ENCODE results near the gene PNPLA1.
"Not testable (repeated sequence)": the region's sequence is repeated elsewhere in the genome, so short reads cannot be mapped to it uniquely, and the experiment has no call there.

Gene PNPLA1

DNA sequence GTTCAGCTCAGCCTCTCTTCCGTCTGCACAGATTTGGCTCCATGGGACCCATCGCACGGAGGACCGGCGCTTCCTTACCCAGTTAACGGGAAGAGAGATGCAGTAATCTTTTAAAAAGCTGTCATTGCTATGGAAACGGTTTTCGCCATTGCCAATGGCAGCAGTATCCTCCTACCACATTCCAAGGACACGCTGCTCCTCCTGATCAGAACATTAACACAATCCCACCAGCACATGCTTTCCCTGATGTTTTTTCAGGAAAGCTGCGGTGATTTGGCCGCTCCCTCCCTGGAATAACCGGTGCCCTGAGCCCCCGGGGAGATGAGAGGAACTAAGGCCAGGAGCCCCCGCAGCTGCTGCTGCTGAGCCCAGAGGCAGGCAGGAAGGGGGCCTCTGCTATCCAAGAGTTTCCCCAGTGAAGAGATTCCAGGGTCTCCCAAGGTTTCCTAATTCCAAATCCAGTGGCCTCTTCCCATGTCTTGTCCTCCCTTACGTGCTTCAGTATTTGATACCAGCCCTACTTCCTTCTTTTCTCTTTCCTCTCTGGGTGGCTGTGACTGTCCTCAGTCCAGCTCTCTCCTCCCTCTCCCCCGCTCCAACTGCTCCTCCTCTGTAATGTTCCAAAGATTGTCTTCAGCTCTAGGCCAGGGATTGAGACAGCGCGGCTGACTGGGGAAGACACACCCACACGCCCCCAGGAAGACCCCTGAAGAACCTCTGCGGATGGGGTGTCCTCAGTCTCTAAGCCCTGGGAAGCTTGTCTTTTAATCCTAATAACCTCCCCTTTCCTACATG lies 64.3 kb downstream of the PNPLA1 start:
- no peak overlapping the region for H3K4me3 ChIP-seq (ENCODE audit: low read depth, low read length)
- H3K9ac ChIP-seq (ENCODE audit: low read depth, low read length): no peak overlapping the region
- H3K9me3 ChIP-seq (ENCODE audit: control insufficient read depth, insufficient read depth, low read length): no peaks in the 10 kb centered on the region
- H3K27me3 ChIP-seq (ENCODE audit: control insufficient read depth, insufficient read depth, low read length): peaks cover 8% of the 10 kb centered on the region
- H3K4me1 ChIP-seq (ENCODE audit: control insufficient read depth, insufficient read depth, low read length): peaks cover 7% of the 10 kb centered on the region
- no peaks in the 10 kb centered on the region for H3K36me3 ChIP-seq (ENCODE audit: control insufficient read depth, insufficient read depth, low read length)

DNA sequence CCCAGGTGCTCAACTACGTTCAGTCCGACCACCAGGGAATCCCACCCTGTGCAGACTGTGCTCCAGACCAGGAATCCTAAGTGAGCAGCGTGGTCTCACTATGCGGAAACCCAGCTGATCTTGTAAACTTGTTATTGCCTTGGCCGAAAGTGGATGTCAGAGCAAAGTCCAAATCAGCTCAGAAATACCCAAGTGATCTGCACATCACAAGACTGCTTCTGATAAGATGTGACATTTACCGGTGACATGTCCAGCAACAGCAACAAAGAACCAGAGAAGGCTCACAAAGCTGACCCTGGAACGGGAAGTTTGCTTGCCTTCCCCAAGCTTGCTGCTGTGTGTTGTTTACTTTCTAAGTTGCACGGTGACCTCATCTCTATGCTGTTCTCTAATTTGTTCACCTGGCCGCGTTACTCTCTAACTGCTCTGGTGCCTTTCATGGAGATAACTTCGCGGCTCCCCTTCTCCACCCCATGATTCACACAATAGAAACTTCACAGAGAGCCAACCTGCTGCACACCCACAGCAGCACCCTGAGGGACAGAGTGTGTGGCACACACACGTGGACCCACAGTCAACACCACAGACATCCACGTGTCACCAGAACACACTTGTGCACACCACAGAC lies 65.1 kb downstream of the PNPLA1 start:
- H3K4me3 ChIP-seq (ENCODE audit: low read depth, low read length): no peak overlapping the region
- no peaks in the 10 kb centered on the region for H3K36me3 ChIP-seq (ENCODE audit: control insufficient read depth, insufficient read depth, low read length)
- peaks cover 7% of the 10 kb centered on the region for H3K4me1 ChIP-seq (ENCODE audit: control insufficient read depth, insufficient read depth, low read length)
- no peak overlapping the region for H3K9ac ChIP-seq (ENCODE audit: low read depth, low read length)
- no peaks in the 10 kb centered on the region for H3K9me3 ChIP-seq (ENCODE audit: control insufficient read depth, insufficient read depth, low read length)
- peaks cover 16% of the 10 kb centered on the region for H3K27me3 ChIP-seq (ENCODE audit: control insufficient read depth, insufficient read depth, low read length)

DNA sequence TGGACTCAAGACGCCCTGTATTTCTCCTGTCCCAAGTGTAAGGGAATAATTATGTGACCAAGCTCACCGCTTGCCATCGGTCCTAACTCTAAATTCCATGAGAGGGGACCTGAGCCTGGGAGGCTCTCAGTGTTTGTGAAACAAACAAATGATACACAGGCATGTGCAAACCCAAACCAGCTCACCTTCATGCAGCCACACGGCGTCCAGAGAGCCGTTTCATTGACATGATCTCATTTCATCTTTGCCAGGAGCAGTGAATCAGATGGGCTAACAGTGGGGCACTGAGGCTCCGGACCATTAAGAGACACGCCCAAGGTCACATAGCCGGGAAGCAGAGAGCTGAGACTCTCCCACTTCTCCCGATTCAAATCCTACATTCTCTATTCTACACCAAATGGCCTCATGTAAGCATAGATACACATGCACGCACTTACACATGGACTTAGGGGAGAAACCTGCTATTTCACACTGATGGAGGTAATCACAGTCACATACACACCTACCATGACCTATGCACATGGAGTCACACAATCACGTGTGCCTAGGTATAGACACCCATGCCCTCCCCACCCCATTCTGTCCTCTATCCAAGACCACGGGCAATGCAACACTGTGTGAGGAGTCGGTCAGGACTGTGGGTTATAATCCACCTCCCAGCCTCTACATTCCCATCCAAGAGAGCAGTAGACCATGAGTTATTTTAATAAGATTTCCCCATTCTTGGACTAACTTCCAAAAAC lies 65.8 kb downstream of the PNPLA1 start:
- Histone ChIP-seq H3K9me3 (ENCODE audit: control insufficient read depth, insufficient read depth, low read length) (no peaks in the 10 kb centered on the region), H3K4me1 (ENCODE audit: control insufficient read depth, insufficient read depth, low read length) (peaks cover 8% of the 10 kb centered on the region), H3K27me3 (ENCODE audit: control insufficient read depth, insufficient read depth, low read length) (peaks cover 18% of the 10 kb centered on the region), H3K36me3 (ENCODE audit: control insufficient read depth, insufficient read depth, low read length) (no peaks in the 10 kb centered on the region), H3K9ac (ENCODE audit: low read depth, low read length) (no peak overlapping the region), H3K4me3 (ENCODE audit: low read depth, low read length) (no peak overlapping the region)

- peaks cover 8% of the 10 kb centered on the region for H3K4me1 ChIP-seq (ENCODE audit: control insufficient read depth, insufficient read depth, low read length)
- peaks cover 18% of the 10 kb centered on the region for H3K27me3 ChIP-seq (ENCODE audit: control insufficient read depth, insufficient read depth, low read length)
- no peaks in the 10 kb centered on the region for H3K36me3 ChIP-seq (ENCODE audit: control insufficient read depth, insufficient read depth, low read length)
- H3K9ac ChIP-seq (ENCODE audit: low read depth, low read length): no peak overlapping the region
- no peak overlapping the region for H3K4me3 ChIP-seq (ENCODE audit: low read depth, low read length)
- H3K9me3 ChIP-seq (ENCODE audit: control insufficient read depth, insufficient read depth, low read length): no peaks in the 10 kb centered on the region
Measured at GRCh38 chr6:36336208-36336710, 66.4 kb downstream of the PNPLA1 start.

GRCh38 chr6:36336779-36337241 lies 67.0 kb downstream of the PNPLA1 start, which contains the start of gene BNIP5:
TSS of gene BNIP5 (minus strand) at chr6:36336888. CDS start at chr6:36330690, 6,198 bp downstream.
- no peak within 1 kb of the TSS for H3K4me3 ChIP-seq (ENCODE audit: low read depth, low read length)
- H3K36me3 ChIP-seq (ENCODE audit: control insufficient read depth, insufficient read depth, low read length): no peaks in the 10 kb centered on the region
- peaks cover 8% of the 10 kb centered on the region for H3K4me1 ChIP-seq (ENCODE audit: control insufficient read depth, insufficient read depth, low read length)
- no peak within 1 kb of the TSS for H3K9ac ChIP-seq (ENCODE audit: low read depth, low read length)
- no peaks in the 10 kb centered on the region for H3K9me3 ChIP-seq (ENCODE audit: control insufficient read depth, insufficient read depth, low read length)
- peaks cover 18% of the 10 kb centered on the region for H3K27me3 ChIP-seq (ENCODE audit: control insufficient read depth, insufficient read depth, low read length)

- Histone ChIP-seq H3K4me3 (ENCODE audit: low read depth, low read length) (no peak overlapping the region), H3K36me3 (ENCODE audit: control insufficient read depth, insufficient read depth, low read length) (no peaks in the 10 kb centered on the region), H3K9ac (ENCODE audit: low read depth, low read length) (no peak overlapping the region), H3K4me1 (ENCODE audit: control insufficient read depth, insufficient read depth, low read length) (peaks cover 8% of the 10 kb centered on the region), H3K27me3 (ENCODE audit: control insufficient read depth, insufficient read depth, low read length) (peaks cover 18% of the 10 kb centered on the region), H3K9me3 (ENCODE audit: control insufficient read depth, insufficient read depth, low read length) (no peaks in the 10 kb centered on the region)
Measured at GRCh38 chr6:36337814-36338213, 68.0 kb downstream of the PNPLA1 start.

DNA sequence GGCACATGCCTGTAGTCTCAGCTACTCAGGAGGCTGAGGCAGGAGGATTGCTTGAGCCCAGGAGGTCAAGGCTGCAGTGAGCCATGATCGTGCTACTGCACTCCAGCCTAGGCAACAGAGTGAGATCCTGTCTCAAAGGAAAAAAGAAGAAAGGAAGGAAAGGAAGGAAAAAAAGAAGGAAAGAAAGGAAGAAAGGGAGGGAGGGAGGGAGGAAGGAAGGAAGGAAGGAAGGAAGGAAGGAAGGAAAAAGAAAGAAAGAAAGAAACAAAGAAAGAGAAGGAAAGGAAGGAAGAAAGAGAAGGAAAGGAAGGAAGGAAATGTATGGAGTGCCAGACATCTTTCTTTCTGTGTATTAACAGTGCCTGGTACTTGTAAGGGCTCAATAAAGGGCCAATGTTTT lies 68.4 kb downstream of the PNPLA1 start:
- not testable (repeated sequence) for H3K4me3 ChIP-seq (ENCODE audit: low read depth, low read length); H3K9ac ChIP-seq (ENCODE audit: low read depth, low read length); H3K9me3 ChIP-seq (ENCODE audit: control insufficient read depth, insufficient read depth, low read length); H3K36me3 ChIP-seq (ENCODE audit: control insufficient read depth, insufficient read depth, low read length); H3K4me1 ChIP-seq (ENCODE audit: control insufficient read depth, insufficient read depth, low read length)
- H3K27me3 ChIP-seq (ENCODE audit: control insufficient read depth, insufficient read depth, low read length): peaks cover 18% of the 10 kb centered on the region

DNA sequence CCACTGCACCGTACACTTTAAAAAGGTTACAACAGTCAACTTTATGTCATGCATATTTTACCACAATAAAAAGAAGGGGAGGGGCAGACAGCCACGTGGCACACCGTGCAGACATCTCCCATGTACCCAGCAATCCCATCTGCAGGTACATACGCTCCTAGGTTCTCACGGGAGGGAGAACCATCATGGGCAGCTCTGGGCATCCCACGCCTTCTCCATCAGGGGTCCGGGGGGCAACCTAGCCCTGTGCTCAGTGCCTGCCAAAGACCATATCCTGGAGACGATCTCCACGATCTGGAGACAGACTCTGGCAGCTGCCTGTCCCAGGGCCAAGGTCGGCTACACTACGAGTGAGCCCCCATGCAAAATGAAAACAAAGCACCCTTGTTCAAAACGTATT lies 69.3 kb downstream of the PNPLA1 start:
- H3K4me1 ChIP-seq (ENCODE audit: control insufficient read depth, insufficient read depth, low read length): peaks cover 8% of the 10 kb centered on the region
- no peaks in the 10 kb centered on the region for H3K36me3 ChIP-seq (ENCODE audit: control insufficient read depth, insufficient read depth, low read length)
- H3K9me3 ChIP-seq (ENCODE audit: control insufficient read depth, insufficient read depth, low read length): no peaks in the 10 kb centered on the region
- peaks cover 18% of the 10 kb centered on the region for H3K27me3 ChIP-seq (ENCODE audit: control insufficient read depth, insufficient read depth, low read length)
- no peak overlapping the region for H3K9ac ChIP-seq (ENCODE audit: low read depth, low read length)
- H3K4me3 ChIP-seq (ENCODE audit: low read depth, low read length): no peak overlapping the region

- H3K4me1 ChIP-seq (ENCODE audit: control insufficient read depth, insufficient read depth, low read length): peaks cover 4% of the 10 kb centered on the region
- no peaks in the 10 kb centered on the region for H3K36me3 ChIP-seq (ENCODE audit: control insufficient read depth, insufficient read depth, low read length)
- H3K9ac ChIP-seq (ENCODE audit: low read depth, low read length): peak overlapping the region; percentile 1
- H3K9me3 ChIP-seq (ENCODE audit: control insufficient read depth, insufficient read depth, low read length): no peaks in the 10 kb centered on the region
- peak overlapping the region; percentile 60 for H3K4me3 ChIP-seq (ENCODE audit: low read depth, low read length)
- H3K27me3 ChIP-seq (ENCODE audit: control insufficient read depth, insufficient read depth, low read length): peaks cover 14% of the 10 kb centered on the region
Measured at GRCh38 chr6:36340306-36340617, 70.4 kb downstream of the PNPLA1 start.

DNA sequence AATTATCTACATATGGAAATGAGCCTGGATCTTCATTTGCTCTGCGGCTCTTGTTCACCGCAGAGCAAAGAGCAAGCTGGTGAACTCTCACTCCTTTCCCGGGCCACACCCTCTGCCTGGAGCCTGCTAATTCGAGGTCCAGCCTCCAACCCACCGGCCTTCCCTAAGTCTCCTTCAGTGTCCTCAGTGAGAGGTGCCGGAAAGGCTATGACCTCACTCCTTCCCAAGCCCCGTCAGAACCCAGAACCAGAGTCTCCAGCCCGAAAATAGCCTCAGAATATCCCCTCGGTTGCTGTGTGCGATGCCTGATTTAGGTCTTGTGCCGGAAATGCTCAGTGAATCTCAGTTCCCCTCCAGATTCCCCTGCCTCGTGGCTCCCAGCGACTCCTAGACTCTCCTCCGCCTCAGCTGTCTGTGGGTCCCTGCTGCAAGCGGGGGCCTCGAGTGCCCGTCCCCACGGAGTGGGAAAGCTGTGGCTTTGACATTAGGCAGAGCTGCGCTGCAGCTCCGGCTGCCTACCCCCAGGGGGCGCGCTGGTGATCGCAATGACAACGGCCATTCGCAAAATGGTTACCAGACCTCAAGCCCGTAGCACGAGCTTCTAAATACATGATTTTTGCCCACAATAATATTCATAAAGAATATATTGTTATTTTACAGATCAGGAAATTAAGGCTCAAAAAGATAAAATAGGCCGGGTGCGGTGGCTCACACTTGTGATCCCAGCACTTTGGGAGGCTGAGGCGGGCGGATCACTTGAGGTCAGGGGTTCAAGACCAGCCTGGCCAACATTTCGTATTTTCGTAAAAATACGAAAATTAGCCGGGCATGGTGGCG lies 71.0 kb downstream of the PNPLA1 start:
- Histone ChIP-seq H3K4me1 (ENCODE audit: control insufficient read depth, insufficient read depth, low read length) (peaks cover 5% of the 10 kb centered on the region), H3K36me3 (ENCODE audit: control insufficient read depth, insufficient read depth, low read length) (no peaks in the 10 kb centered on the region), H3K9me3 (ENCODE audit: control insufficient read depth, insufficient read depth, low read length) (no peaks in the 10 kb centered on the region), H3K4me3 (ENCODE audit: low read depth, low read length) (peak overlapping the region; percentile 60), H3K9ac (ENCODE audit: low read depth, low read length) (peak overlapping the region; percentile 1), H3K27me3 (ENCODE audit: control insufficient read depth, insufficient read depth, low read length) (peaks cover 14% of the 10 kb centered on the region)

DNA sequence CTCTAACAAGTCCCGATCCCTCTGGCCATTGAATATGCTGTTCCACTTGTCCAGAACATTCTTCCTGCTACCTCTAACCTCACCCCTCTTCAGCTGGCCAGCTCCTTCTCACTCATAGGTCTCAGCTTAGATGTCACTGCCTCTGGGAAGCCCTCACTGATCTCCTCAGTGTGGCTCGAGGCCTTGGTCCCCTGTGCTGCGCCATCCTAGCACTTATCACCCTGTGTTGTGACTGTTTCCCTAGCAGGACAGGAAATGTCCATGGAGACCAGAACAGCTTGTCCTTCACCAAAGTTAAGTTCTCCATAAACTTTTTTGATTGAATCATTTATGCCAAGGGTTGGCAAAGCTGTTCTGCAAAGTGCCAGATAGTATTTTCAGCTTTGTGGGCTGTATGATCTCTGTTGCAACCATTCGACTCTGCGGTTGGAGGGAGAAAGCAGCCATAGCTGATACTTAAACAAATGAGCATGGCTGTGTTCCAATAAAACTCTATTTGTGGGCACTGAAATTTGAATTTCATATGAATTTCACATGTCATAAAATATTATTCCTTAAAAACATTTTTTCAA lies 73.3 kb downstream of the PNPLA1 start:
- no peaks in the 10 kb centered on the region for H3K36me3 ChIP-seq (ENCODE audit: control insufficient read depth, insufficient read depth, low read length)
- no peaks in the 10 kb centered on the region for H3K9me3 ChIP-seq (ENCODE audit: control insufficient read depth, insufficient read depth, low read length)
- H3K27me3 ChIP-seq (ENCODE audit: control insufficient read depth, insufficient read depth, low read length): peaks cover 14% of the 10 kb centered on the region
- peaks cover 6% of the 10 kb centered on the region for H3K4me1 ChIP-seq (ENCODE audit: control insufficient read depth, insufficient read depth, low read length)
- H3K9ac ChIP-seq (ENCODE audit: low read depth, low read length): no peak overlapping the region
- no peak overlapping the region for H3K4me3 ChIP-seq (ENCODE audit: low read depth, low read length)
